Measurements from ENCODE around the gene STPG1.
A peak's percentile ranks its signal among the peaks of the same experiment; 100 is the strongest.

DNA sequence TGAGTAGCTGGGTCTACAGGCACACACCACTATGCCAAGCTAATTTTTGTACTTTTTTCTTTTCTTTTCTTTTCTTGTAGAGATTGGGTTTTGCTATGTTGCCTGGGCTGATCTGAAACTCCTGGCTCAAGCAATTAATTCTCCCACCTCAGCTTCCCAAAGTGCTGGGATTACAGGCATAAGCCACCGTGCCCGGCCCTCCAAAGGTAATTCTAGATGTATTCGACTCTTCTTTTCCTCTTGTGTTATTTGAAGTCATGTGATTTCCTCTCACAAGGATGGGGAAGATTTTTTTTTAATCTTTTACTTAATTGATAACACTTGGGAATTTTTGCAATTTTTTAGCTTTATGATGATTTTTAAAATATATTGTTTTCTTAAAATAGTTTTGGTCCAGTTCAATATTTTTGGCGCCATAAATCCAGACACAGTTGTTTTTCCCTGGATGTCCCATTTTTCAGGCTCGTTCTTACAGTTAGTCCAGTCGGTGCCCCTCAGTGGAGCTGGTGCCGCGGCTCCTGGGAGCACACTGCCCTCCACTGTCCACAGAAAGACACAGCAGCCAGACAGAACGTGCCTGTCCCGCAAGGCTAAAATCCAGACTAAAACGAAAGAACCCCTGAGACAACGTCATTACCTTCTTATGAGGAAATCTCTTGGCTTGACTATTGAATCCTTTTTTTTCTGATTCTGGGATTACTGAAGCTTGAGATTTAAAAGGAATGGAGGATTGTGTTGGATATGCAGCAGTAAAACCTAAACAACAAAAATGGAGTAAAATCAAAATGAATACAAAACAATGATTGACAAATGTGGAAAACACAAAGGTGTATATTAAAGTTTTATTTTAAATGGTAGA is 22.4 kb downstream of the STPG1 start:
- TF ChIP-seq, protein P1, sequence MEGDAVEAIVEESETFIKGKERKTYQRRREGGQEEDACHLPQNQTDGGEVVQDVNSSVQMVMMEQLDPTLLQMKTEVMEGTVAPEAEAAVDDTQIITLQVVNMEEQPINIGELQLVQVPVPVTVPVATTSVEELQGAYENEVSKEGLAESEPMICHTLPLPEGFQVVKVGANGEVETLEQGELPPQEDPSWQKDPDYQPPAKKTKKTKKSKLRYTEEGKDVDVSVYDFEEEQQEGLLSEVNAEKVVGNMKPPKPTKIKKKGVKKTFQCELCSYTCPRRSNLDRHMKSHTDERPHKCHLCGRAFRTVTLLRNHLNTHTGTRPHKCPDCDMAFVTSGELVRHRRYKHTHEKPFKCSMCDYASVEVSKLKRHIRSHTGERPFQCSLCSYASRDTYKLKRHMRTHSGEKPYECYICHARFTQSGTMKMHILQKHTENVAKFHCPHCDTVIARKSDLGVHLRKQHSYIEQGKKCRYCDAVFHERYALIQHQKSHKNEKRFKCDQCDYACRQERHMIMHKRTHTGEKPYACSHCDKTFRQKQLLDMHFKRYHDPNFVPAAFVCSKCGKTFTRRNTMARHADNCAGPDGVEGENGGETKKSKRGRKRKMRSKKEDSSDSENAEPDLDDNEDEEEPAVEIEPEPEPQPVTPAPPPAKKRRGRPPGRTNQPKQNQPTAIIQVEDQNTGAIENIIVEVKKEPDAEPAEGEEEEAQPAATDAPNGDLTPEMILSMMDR (IDR thresholded peaks at IDR 0.05): peak; percentile 78 to 83 (median 78)
- TF ChIP-seq POLR2A (IDR thresholded peaks at IDR 0.05): no peak

Data from testis (tissue), 2 donors.